GM19467 (cell line): ENCODE results near the gene SEBOX.

ENCODE experiments used
- ATAC-seq: cut with Tn5 transposase; IDR thresholded peaks from one replicate; pipeline ENCODE4 v1.9.1; 2021; ENCODE audit warnings: mild to moderate bottlenecking, moderate library complexity; ENCODE audit not compliant: unreplicated experiment

SEBOX gene

DNA sequence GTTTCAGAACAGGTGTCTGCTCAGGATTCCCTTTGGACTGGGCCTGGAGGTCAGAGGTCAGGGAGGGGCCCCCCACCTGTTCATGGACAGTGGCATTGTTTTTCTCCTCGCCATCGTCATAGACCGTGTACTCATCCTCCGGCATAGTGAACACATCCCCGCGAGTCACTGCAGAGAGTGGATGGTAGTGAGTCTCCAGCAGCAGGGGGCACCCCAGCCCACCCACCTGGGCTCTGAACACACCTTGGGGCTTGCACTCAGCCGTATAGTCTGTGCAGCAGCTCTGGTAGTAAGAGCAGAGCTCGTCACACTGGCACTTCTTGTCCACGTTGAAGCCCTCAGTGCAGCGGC lies 4.7 kb upstream of the SEBOX start:
- ATAC-seq = no peak

DNA sequence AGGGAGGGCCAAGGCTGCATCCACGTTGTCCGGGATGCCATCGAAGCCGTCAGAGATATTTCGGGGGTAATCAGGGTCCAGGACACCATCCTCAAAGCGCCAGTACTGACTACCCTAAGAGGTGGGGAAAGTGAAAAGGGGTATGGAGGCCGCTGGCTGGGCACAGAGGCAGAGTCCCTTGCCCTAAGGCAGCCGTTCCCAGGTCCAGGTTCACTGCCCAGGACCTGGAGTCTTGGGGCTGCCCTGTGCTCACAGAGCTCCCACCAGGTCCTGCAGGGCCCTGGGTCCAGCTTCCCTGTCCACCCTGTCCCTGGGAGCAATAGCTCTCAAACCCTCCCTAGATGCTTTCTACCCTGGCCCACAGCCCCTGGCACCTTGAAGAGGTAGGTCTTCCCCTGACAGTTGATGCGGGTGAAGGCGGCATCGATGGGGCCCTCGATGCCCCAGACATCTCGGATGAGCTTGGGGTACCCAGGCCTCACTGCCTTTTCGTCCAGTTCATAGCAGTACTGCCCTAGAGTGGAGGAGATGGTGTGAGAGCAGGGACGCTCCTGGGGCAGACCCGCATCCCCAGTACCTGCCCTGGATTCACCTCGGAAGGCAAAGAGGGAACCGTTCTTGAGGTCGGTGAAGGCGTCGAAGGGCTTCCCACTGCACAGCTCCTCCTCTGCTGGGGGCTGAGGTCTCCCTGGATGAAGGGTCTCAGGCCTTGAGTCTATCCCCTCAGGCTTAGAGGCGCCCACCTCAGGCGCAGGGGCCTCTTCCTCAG lies 4.1 kb upstream of the SEBOX start:
- no peak for ATAC-seq

DNA sequence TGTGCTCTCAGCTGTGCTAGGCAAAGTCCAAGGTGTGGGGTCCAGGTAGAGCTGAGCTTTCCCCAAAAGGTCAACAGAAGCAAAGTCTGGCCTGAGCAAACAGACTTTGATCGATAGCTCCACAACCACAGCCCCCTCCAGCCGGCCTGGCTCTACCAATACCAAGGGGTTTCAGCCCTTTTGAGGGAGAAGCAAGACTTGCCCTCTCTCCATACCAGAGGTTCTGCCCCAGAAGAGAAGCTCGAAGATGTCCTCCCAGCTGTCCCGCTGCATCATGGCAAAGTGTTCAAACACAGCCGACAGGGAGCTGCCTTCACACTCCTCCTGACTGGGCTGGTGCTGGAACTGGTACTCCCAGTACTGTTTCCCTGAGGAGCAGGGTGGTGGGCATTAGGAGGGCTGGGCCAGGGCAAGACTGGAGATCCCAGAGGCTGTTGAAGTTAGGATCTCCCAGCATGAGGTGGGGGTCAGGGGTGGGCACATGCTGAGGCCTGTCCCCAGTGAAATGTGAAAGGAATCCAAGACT lies 3.4 kb upstream of the SEBOX start:
- ATAC-seq = no peak

DNA sequence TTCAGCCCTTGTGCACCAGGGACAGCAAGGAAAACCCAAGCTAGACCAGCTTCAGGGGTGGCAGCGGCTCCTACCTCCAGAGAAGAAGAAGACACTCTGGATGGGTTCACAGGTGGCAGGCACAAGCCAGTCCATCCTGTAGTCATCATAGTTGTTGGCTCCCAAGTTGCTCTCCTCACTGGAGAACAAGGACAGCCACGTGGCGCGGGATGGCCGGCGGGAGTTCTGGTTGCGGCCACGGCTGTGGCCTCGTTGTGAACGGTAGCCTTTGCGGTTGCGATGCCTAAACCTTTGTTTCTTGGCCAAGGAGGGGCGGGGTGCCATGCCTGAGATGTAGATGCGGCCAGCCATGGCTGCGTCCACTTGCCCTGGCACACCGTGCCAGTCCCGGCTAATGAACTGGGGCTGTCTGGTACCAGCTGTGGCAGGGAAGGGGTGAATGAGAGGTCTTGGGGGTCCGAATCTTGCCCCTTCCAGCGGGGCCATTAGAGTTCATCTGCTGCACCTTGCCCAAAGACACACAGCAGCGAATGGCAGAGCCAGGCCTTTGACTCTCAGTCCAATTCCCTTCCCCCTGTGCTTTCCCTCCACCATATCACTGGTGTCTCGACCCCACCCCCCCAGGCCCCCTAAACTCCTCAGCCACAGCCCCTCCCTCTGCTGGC lies 2.8 kb upstream of the SEBOX start:
- ATAC-seq = no peak

DNA sequence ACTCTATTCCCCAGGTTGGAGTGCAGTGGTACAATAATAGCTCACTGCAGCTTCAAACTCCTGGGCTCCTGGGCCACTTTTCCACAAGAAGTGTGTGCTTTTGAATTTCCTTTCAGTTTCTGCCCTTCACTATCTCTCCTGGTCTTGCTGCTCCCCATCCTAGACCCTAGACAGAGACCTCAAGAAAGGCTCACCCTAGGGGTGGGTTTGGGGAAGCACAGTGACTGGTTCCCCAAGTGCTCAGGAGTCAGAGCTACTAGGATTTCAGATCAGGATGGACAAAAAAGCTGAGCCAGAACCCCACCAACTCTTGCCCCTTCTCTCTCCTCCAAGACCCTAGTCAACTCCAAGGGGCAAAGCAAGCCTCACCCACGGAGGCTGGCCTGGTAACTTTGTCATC lies 1.6 kb upstream of the SEBOX start:
- no peak for ATAC-seq

DNA sequence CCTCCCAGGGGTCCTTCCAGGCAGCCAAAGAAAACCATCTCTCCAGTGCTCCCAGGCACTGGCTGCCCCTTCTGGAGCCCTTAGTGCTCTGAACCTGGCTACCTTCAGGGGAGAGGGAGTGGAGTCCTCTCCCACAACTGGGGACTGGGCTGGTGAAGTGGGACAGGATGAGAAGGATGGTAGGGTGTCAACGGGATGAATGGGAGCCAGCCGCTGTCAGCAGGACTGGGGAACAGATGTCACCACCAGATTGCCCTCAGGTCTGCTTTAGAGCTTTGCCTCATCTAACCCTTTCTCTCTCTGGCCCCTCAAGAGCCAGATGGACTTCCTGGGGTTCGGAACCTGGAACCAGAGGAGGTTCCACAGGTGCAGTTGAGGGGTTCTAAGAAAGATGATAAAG lies 488 bp upstream of the SEBOX start:
- ATAC-seq = no peak

DNA sequence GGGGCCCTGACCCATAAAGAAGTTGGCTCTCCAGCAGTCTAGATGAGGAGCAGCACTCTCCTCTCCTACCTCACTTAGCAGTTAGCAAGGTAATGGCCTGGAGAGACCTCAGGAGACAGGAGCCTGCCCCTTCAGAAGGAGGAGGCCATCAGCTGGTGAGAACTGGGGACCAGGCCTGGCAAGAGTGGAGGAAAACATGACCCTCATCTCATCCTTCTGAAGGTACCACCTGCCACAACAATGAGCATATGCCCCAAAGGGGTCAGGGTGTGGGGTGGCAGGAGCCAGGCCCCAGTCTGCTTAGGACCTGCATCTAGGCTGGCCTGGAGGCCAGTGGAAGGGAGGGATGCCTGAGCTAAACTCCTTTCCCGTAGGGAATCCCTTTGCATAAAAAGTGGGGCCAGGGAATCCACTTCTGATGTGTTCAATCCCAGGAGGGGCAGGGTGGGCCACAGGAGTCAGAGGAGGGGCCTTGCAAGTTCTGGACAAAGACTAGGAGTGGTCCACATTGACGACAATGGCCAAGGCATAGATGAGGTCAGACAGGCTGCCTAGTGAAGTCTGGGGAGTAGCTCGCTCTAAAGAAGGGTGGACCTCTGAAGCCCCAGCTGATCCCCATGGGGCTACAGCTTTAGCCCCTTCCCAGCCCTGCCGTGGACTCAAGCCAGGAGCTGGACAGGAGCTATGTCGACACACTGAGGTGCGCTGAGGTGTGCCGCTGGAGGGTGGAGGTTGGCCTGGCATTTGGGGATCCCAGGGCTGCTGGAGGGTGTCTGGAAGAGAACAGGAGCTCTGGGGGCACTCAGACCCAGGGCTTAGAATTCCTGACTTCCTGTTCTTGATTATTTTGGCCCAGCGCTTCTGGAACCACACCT lies 986 bp downstream of the SEBOX start:
- no peak for ATAC-seq

DNA sequence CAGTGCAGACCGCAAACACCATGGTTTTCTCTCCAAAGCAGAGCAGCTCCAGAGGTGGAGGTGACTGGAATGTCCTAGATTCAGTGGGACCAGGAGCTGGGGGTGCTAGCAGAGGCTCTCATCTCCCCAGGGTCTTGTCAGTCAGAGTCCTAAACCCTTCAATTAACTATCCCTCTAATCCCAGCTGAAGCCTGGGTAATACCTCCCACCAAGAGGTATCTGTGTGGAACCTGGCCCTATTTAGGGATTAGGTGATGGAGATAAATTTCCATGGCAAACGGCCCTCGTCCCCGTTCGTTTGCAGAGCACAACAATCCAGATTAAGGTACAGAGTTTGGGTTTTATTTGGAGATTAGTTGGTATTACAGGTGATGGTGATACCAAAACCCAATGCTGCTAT lies 1.8 kb downstream of the SEBOX start:
- no peak for ATAC-seq

DNA sequence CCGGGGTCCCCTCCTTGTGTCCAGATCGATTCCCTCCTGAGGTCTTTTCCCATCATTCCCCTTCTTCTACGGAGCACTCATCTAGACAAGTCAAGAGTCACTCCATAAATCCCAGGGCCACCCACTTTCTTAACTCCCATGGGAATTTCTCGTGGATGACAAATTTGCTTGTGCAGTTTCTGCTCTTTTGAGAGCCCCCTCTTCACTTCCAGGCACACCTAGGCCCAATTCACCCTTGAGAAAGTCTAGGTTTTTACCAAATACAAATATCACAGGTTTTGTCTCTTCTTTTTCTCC lies 7.2 kb downstream of the SEBOX start:
- ATAC-seq = no peak

DNA sequence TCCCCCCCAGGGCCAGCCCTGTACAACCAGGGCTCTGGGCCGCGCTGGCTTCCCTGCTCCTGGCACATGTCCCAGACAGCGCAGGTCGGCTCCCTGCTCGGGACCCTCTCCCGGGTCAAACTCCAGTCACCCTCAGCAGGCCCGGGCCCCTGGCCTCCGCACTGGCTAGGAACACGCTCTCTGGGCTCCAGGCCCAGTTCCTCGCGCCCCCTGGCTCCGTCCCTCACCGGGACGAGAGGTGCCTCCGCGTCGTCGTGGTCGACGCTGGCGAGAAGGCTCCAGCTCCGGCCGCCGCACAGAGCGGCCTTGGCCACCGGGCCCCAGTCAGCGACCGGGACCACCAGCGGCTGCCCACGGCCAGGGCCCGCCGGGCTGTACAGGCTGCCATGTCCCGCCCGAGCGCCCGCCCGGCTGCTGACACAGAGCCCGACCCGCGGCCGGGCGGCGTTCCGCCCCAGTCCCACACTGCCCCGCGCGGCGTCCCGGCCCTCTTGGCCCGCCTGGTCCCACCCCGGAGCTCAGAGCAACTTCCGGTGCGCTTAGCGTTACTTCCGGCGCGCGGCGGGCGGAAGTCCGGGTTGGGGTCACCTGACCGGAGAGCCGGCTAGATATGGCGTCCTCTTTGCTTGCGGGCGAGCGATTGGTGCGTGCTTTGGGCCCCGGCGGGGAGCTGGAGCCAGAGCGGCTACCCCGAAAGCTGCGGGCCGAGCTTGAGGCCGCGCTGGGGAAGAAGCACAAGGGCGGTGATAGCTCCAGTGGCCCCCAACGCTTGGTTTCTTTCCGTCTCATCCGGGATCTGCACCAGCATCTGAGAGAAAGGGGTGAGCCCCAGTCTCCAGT lies 7.7 kb downstream of the SEBOX start, which contains the start of gene POLDIP2:
TSS of gene POLDIP2 (minus strand) at position 467 of the 840 bp plus-strand sequence. CDS start at position 388, 79 bp downstream.
- ATAC-seq = peak; percentile 96

DNA sequence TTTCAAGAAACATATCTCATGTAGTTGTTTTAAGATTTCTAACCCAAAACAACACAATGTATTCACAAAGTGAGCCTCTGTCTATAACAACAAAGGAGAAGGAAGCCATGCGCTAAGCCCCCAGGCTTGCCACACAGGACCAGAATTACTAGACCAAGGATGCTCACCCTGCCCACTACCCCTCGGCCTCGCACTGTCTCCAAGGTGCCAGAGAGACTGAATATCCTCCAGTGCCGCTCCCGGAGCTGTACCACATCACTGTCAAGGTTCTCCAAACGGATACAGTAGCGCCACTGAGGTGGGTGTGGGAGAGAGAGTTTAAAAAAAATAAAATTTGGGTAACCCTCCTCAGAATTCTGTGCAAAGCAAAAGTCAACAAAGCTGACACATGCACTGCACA lies 14.7 kb downstream of the SEBOX start:
- no peak for ATAC-seq

DNA sequence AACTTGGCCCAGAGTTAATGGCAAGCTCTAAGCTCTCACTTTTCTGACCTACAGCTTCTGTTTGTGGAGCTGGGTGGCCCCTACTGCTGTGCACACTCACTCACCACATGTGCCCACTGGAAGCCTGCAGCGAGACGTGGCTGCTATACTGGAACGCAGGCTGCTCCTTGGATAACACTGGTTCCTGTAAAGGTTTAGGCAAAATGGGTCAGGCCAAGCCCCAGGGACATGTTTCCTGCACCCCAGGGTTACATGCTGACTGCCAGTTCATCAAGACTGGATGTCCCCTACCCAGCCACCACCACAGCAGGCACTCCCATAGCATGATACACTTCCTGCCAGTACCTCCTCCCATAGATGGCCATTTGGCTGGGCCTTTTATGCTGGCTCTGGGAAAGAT lies 16.0 kb downstream of the SEBOX start:
- no peak for ATAC-seq

DNA sequence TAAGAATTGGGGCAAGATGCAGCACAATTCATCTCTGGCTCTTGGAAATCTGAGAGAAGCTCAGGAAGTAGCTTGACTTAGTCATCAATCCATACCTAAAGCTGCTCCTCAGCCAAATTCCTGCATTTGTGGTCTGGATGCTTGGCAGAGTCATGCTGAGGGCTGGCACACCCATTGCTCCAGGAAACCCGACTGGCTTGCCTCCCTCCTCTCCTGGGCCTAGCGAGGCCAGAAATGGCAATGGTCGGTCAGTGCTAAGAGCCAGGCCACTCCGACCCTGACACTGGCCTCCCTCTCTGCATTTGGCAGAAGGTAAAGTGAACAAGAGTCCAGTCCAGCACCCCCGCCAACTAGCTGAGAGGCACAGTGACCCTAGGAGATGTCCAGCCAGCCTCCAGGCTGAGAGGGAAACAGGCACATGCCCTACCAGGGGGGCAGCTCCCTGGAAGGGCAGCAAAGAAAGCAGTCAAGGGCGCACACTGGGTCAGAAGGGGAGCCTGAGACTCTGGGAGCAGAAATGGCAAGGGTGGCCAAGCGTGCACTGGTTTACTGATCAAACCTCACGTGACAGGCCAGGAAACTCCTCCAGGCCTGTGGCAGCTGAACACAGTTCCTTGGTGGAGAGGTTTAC lies 17.6 kb downstream of the SEBOX start:
- ATAC-seq = no peak

DNA sequence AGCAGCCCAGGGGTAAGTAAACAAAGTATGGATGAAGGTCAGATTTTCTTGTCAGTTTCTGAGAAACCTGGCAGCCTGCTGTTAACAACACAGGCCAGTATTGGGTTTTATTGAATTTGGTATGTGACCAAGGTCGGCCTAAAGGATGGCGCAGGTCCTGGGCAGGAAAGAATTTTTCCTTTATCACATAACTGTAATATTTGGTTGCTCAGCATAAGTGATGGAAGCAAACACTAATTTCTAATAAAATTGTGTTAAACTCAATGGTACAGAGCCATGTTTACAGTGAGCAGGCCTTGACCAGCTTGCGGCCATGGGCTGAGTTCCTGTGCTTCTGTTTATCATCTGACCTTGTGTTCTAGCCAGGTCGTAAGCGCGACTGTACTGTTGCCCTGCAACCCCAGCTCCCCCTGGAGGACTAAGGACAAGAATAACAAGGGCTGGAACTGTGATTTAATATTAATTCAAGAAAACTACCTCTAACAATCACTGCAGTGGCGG lies 18.2 kb downstream of the SEBOX start:
- ATAC-seq = no peak

DNA sequence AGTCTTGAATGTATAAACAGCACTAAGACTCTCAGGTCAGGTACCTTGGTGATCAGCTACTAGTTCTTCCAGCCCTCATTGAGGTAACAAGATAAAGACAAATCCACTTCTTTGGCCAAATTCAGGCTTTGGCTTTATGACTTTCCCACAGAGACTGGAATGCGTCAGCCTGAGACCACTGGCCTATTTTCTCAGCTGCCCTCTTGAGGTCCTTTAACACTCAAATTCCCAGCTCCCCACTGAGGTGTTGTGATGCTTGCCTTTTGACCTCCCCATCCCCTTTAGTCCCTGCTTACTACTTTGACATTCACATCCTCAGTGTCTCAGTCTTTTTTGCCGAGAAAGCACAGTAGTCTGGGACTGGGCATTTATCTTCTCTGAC lies 18.8 kb downstream of the SEBOX start:
- no peak for ATAC-seq

DNA sequence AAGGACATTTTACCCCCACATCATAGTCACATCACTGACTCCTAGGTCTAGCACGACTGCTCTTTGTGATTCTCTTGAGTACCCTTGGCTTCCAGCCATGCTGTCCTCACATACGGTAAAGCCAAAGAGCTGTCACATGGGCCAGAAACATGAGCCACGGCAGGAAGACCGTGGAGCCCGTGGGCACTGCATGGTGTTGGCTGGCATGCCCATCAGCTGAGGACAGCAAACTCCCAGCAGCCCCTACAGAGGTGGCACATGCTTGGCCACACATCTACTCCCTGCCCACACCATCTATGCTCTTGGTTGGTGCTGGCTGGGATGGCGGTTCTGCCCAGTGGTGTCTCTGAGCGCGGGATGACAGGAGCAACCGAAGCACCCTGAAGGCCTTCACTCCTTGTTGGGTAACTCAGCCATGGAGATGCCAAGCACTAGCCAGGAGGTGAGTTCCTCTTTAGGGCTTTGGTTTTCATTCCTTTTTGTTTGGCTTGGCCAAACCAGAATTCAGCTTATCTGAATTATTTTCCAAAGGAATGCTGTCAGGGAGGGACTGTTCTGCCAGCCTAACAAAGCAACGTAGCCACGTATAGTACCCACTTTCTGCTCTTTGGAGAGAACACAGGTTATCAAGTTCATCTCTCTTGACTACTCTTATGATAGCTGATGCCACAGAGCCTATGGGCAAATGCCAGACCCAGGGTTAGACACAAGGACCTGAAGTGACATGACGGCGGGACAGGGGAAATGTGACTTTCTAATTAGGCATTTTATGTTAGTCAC lies 19.4 kb downstream of the SEBOX start:
- no peak for ATAC-seq

DNA sequence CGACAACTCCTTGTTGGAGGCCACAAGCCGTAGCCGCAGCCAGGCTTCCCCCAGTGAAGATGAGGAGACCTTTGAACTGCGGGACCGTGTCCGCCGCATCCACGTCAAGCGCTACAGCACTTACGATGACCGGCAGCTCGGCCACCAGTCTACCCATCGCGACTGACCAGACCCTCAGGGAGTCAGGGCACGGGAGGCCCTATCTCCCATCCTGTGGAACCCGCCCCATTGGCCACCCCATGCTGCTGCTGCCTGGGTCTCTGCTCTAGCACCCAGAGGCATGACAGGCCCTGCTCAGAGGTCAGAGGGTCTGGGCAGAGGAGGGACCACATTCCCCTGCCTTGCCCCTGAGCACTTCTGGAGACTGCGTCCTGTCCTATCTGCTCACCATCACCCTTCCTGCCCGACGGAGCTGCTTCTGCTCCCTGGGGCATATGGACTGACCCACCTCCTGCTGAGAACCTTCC lies 20.5 kb downstream of the SEBOX start:
- ATAC-seq = no peak

DNA sequence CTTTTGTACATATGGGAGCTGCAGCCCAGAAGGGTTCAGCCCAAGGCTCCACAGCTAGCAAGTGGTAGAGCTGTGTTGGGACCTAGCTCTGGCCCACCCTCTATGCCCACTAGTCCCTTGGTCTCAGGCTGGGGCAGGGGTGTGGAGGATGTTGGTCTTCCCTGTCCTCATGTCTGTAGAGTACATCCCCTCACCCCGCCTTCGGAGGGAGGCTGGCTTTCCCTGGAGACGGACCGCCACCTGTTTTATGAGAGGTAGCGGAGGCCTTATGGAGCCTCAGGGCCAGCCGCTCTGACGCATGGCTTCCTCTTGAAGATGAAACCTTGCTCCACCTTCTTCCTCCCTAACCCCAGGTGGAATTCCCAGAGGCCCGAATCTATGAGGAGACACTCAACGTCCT lies 21.0 kb downstream of the SEBOX start:
- no peak for ATAC-seq

DNA sequence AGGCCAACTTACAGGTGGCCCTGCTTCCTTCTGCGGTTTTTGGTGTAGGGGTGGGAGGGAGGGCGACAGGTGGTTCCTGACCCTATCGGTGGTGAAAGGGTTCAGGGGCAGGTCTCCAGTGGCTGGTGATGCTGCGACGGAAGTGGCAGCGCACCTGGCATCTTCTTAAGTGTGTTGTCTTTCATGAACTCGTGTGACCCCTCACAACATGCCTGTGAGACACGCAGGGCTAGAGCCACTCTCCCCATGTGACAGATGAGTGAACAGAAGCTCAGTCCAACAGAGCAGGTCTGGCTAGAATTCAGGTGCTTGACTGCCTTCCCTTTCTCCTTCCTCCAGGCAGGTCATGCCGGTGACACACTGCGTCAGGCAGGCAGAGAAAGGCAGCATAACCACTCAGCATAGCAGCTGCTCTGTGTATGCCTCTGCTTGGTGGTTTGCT lies 21.5 kb downstream of the SEBOX start:
- no peak for ATAC-seq
